ENCODE data around the gene TMEM225B.
"Not testable (repeated sequence)": the region's sequence is repeated elsewhere in the genome, so short reads cannot be mapped to it uniquely, and the experiment has no call there.

The TMEM225B gene, protein sequence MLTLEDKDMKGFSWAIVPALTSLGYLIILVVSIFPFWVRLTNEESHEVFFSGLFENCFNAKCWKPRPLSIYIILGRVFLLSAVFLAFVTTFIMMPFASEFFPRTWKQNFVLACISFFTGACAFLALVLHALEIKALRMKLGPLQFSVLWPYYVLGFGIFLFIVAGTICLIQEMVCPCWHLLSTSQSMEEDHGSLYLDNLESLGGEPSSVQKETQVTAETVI

DNA sequence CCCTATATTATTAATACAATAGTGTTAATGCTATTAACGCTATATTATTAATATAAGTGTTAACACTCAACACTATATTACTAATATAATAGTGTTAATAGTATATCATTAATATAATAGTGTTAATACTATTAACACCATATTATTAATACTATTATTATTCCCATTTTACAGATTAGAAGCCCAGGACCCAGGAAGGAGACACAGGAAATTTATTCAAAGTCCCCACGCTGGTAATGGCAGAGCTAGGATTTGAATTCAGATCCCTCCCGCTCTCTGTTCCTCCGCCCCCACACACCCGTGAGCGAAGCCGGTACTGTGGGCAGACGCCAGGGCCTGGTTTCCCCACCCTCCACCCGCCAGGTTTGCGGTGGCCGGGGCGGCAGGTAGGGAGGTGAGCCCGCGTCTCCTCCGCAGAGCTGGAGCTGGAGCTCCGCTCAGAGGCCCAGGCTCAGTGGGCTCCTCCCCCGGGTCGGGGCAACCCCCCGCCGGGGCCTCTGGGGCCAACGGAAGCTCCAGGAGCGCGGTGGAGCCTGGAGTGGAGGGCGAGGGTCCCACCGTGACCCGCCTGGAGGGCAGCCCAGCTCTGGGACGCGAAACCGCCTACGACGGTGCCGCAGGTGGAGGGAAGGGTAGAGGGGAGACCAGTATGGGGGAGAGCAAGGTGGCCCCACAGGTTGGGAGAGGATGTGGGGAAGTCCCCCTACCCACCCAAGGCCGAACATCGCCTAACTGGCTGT, at the start of gene TMEM225B:
Gene TMEM225B, plus strand, starts transcription at position 506 of the 740 bp plus-strand sequence. CDS start 6,122 bp downstream, outside the sequence.
- H3K9me3 ChIP-seq (ENCODE audit: low read length) = no peaks in the 10 kb centered on the region
- no peak within 1 kb of the TSS for H3K9ac ChIP-seq (ENCODE audit: low read length)
- H3K27me3 ChIP-seq (ENCODE audit: insufficient read depth, low read length) = no peaks in the 10 kb centered on the region
- H3K27ac ChIP-seq (ENCODE audit: low read depth, low read length, poor library complexity, severe bottlenecking) = no peak within 1 kb of the TSS
- H3K4me3 ChIP-seq (ENCODE audit: low read depth, low read length, poor library complexity, severe bottlenecking) = no peak within 1 kb of the TSS
- no peaks in the 10 kb centered on the region for H3K79me2 ChIP-seq (ENCODE audit: insufficient read depth, low read length)
- no peak within 1 kb of the TSS for H2AFZ ChIP-seq (ENCODE audit: low read length)
- H3K36me3 ChIP-seq (ENCODE audit: insufficient read depth, low read length) = no peaks in the 10 kb centered on the region
- TF ChIP-seq, protein P1, sequence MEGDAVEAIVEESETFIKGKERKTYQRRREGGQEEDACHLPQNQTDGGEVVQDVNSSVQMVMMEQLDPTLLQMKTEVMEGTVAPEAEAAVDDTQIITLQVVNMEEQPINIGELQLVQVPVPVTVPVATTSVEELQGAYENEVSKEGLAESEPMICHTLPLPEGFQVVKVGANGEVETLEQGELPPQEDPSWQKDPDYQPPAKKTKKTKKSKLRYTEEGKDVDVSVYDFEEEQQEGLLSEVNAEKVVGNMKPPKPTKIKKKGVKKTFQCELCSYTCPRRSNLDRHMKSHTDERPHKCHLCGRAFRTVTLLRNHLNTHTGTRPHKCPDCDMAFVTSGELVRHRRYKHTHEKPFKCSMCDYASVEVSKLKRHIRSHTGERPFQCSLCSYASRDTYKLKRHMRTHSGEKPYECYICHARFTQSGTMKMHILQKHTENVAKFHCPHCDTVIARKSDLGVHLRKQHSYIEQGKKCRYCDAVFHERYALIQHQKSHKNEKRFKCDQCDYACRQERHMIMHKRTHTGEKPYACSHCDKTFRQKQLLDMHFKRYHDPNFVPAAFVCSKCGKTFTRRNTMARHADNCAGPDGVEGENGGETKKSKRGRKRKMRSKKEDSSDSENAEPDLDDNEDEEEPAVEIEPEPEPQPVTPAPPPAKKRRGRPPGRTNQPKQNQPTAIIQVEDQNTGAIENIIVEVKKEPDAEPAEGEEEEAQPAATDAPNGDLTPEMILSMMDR (IDR thresholded peaks at IDR 0.05; ENCODE audit: low read length) = no peak
- TF ChIP-seq EZH2 (IDR thresholded peaks at IDR 0.05; ENCODE audit: borderline replicate concordance, low read length) = no peak
- no peaks in the 10 kb centered on the region for H3K4me1 ChIP-seq (ENCODE audit: insufficient read depth, low read length, severe bottlenecking)
- no peaks in the 10 kb centered on the region for H3F3A ChIP-seq (ENCODE audit: insufficient read depth, low read length)
- H4K20me1 ChIP-seq (ENCODE audit: insufficient read depth, low read length) = no peaks in the 10 kb centered on the region
- no peak within 1 kb of the TSS for H3K4me2 ChIP-seq (ENCODE audit: low read length)
- no peaks in the 10 kb centered on the region for H3K9me2 ChIP-seq (ENCODE audit: low read depth, low read length)

DNA sequence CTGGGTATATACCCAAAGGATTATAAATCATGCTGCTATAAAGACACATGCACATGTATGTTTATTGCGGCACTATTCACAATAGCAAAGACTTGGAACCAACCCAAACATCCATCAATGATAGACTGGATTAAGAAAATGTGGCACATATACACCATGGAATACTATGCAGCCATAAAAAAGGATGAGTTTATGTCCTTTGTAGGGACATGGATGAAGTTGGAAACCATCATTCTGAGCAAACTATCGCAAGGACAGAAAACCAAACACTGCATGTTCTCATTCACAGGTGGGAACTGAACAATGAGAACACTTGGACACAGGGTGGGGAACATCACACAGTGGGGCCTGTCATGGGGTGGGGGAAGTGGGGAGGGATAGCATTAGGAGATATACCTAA, 48.5 kb upstream of the TMEM225B start:
- not testable (repeated sequence) for H3K4me3 ChIP-seq (ENCODE audit: low read depth, low read length, poor library complexity, severe bottlenecking); H3K9me3 ChIP-seq (ENCODE audit: low read length); H3K79me2 ChIP-seq (ENCODE audit: insufficient read depth, low read length)

DNA sequence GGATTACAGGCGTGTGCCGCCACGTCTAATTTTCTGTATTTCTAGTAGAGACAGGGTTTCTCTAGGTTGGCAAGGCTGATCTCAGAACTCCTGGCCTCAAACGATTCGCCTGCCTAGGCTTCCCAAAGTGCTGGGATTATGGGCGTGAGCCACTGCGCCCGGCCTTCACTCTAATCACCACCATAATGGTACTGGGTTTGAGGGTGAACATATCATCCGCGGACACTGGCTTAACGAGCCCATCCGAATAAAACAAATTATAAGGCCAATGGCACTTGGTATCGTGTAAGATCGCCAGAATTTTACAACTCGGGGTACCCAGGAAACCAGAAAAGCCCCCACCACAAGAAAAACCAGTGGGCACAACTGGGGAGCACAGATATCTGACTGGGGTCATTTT, 46.7 kb upstream of the TMEM225B start:
- Histone ChIP-seq H3K36me3 (ENCODE audit: insufficient read depth, low read length) (peaks cover 49% of the 10 kb centered on the region), H3K27ac (ENCODE audit: low read depth, low read length, poor library complexity, severe bottlenecking) (no peak overlapping the region), H3K9me3 (ENCODE audit: low read length) (peaks cover 9% of the 10 kb centered on the region), H3K9ac (ENCODE audit: low read length) (peak overlapping the region; percentile 87), H3K79me2 (ENCODE audit: insufficient read depth, low read length) (peaks cover under 1% of the 10 kb centered on the region; the same call in 1 of the 2 replicates), H3K4me3 (ENCODE audit: low read depth, low read length, poor library complexity, severe bottlenecking) (peak overlapping the region; percentile 82), H4K20me1 (ENCODE audit: insufficient read depth, low read length) (no peaks in the 10 kb centered on the region), H3K4me1 (ENCODE audit: insufficient read depth, low read length, severe bottlenecking) (peaks cover 18% of the 10 kb centered on the region), H3K4me2 (ENCODE audit: low read length) (peak overlapping the region; percentile 74), H3K9me2 (ENCODE audit: low read depth, low read length) (no peaks in the 10 kb centered on the region), H3K27me3 (ENCODE audit: insufficient read depth, low read length) (no peaks in the 10 kb centered on the region), H2AFZ (ENCODE audit: low read length) (no peak overlapping the region), H3F3A (ENCODE audit: insufficient read depth, low read length) (peaks cover 4% of the 10 kb centered on the region; the same call in 1 of the 2 replicates)
- TF ChIP-seq, protein P1 (IDR thresholded peaks at IDR 0.05; ENCODE audit: low read length) = no peak
- no peak for TF ChIP-seq EZH2 (IDR thresholded peaks at IDR 0.05; ENCODE audit: borderline replicate concordance, low read length)

More for the DNA sequence above, 48.5 kb upstream of the TMEM225B start:
- H3K27me3 ChIP-seq (ENCODE audit: insufficient read depth, low read length); H3K4me2 ChIP-seq (ENCODE audit: low read length); H3K9ac ChIP-seq (ENCODE audit: low read length); H3K9me2 ChIP-seq (ENCODE audit: low read depth, low read length); H4K20me1 ChIP-seq (ENCODE audit: insufficient read depth, low read length); H3K27ac ChIP-seq (ENCODE audit: low read depth, low read length, poor library complexity, severe bottlenecking); H3F3A ChIP-seq (ENCODE audit: insufficient read depth, low read length); H2AFZ ChIP-seq (ENCODE audit: low read length): not testable (repeated sequence)
- peaks cover 18% of the 10 kb centered on the region for H3K4me1 ChIP-seq (ENCODE audit: insufficient read depth, low read length, severe bottlenecking)
- H3K36me3 ChIP-seq (ENCODE audit: insufficient read depth, low read length) = peaks cover 31% of the 10 kb centered on the region

Data from OCI-LY1 (cell line).